Natural killer cell (primary cell): Measurements from ENCODE around the gene SRSF6. TPM values are rescaled to one million over a fixed set of nuclear protein-coding genes. Genes with fewer than 3 reads are reported as not detected.

Source experiments
- ATAC-seq, 3 donors: fragments of 150-1000 bp in 2 of 3; fragments of 200-7000 bp in 1 of 3; cut with Tn5 transposase; 1 replicate in 1 of 3; 2 replicates in 2 of 3; pipeline ENCODE4 v1.10.0; 2021; ENCODE audit warnings: mild to moderate bottlenecking in 2 of 3, moderate library complexity in 2 of 3
- DNase-seq, 2 donors: peaks; one replicate each; pipeline versions ENCODE4 v3.0.0 to v3.0.0-alpha.2; 2013 to 2021; ENCODE audit warnings: mixed read lengths in 1 of 2
- H3K27ac ChIP-seq: one replicate; pipeline ENCODE4 v1.5.1; 2013; ENCODE audit warnings: mild to moderate bottlenecking, low read length
- H3K27me3 ChIP-seq: one replicate; pipeline ENCODE4 v1.6.1; 2013; ENCODE audit warnings: low read length; ENCODE audit not compliant: control insufficient read depth, insufficient read depth
- H3K36me3 ChIP-seq: one replicate; pipeline ENCODE4 v1.6.1; 2013; ENCODE audit warnings: low read length; ENCODE audit not compliant: control insufficient read depth, insufficient read depth
- H3K4me1 ChIP-seq: one replicate; pipeline ENCODE4 v1.6.1; 2013; ENCODE audit warnings: low read length; ENCODE audit not compliant: control insufficient read depth, insufficient read depth
- H3K4me3 ChIP-seq: one replicate; pipeline ENCODE4 v1.5.1; 2013; ENCODE audit warnings: low read length
- H3K9me3 ChIP-seq: one replicate; pipeline ENCODE4 v1.6.1; 2013; ENCODE audit warnings: low read length; ENCODE audit not compliant: control insufficient read depth, insufficient read depth
- H3K27ac Mint-ChIP-seq, 2 donors: one replicate each; pipeline ENCODE4 v1.8.0; 2022; ENCODE audit warnings: mild to moderate bottlenecking in 2 of 2, mixed read lengths in 2 of 2, moderate library complexity in 1 of 2
- H3K27me3 Mint-ChIP-seq, 2 donors: one replicate each; pipeline ENCODE4 v1.8.0; 2022; ENCODE audit warnings: low read depth in 2 of 2, mixed read lengths in 2 of 2
- H3K36me3 Mint-ChIP-seq: one replicate; pipeline ENCODE4 v1.8.0; 2022; ENCODE audit warnings: mixed read lengths
- H3K4me1 Mint-ChIP-seq, 2 donors: one replicate each; pipeline ENCODE4 v1.8.0; 2022; ENCODE audit warnings: mixed read lengths in 2 of 2
- H3K4me3 Mint-ChIP-seq: one replicate; pipeline ENCODE4 v1.8.0; 2022; ENCODE audit warnings: mild to moderate bottlenecking, moderate library complexity, mixed read lengths
- H3K9me3 Mint-ChIP-seq, 2 donors: one replicate each; pipeline ENCODE4 v1.8.0; 2022; ENCODE audit warnings: mixed read lengths in 2 of 2
- CTCF ChIP-seq: fragments of 200-600 bp; IDR thresholded peaks from one replicate; pipeline ENCODE4 v1.8.0; 2022; ENCODE audit warnings: antibody characterized with exemption
- WGBS: methylation state at CpG from one replicate; pipeline ENCODE4 v1.1.7; 2013; ENCODE audit warnings: missing lambda C conversion rate; ENCODE audit not compliant: insufficient coverage; 5-methylcytosine and 5-hydroxymethylcytosine counted together
- intact Hi-C: fragments of 100-400 bp; cut with micrococcal nuclease; formaldehyde crosslinking; loops from one replicate; pipeline ENCODE4 v1.14.2; 2022
- total RNA-seq, 4 donors: library from RNA; stranded (reverse); fragments of 120-200 nt in 1 of 4; gene quantifications; one replicate each; pipeline versions ENCODE4 v1.2.3 to v1.2.4, GENCODE V29; 2013 to 2022

SRSF6 gene
- total RNA-seq, 3 donors from 2014 or later (not counting 1 experiment from before 2014, with no cell fraction given) = 184 to 252 (median 229) TPM

GRCh38 chr20:43438578-43439316 is 18.9 kb upstream of the SRSF6 start:
- no peak for ATAC-seq
- Histone ChIP-seq H3K27me3 (no peaks in the 10 kb centered on the region), H3K36me3 (no peaks in the 10 kb centered on the region), H3K9me3 (no peaks in the 10 kb centered on the region), H3K4me1 (no peaks in the 10 kb centered on the region), H3K4me3 (no peak overlapping the region), H3K27ac (no peak overlapping the region)
- DNase-seq = no peak
- Mint-ChIP-seq H3K9me3 (no peaks in the 10 kb centered on the region), H3K4me3 (no peak overlapping the region), H3K27me3 (peaks cover 0 to 26% of the 10 kb centered on the region in 2 donors), H3K4me1 (no peaks in the 10 kb centered on the region), H3K36me3 (no peaks in the 10 kb centered on the region), H3K27ac (no peak overlapping the region)
- TF ChIP-seq CTCF = no peak
- intact Hi-C loops = no loop called here
- WGBS = 74% methylated on average over 7 of the region's 7 CpGs

- H3K27ac ChIP-seq = no peak overlapping the region
- Mint-ChIP-seq H3K9me3 (no peaks in the 10 kb centered on the region), H3K4me1 (no peaks in the 10 kb centered on the region), H3K36me3 (no peaks in the 10 kb centered on the region), H3K4me3 (no peak overlapping the region), H3K27ac (no peak overlapping the region), H3K27me3 (peaks cover 0 to 15% of the 10 kb centered on the region in 2 donors)
- WGBS = 77% methylated on average over 5 of the region's 7 CpGs
- no peaks in the 10 kb centered on the region for H3K9me3 ChIP-seq
- ATAC-seq (no peak), DNase-seq (no peak)
- TF ChIP-seq CTCF = no peak
- no peaks in the 10 kb centered on the region for H3K27me3 ChIP-seq
- intact Hi-C loops = no loop called here
- no peaks in the 10 kb centered on the region for H3K36me3 ChIP-seq
- H3K4me3 ChIP-seq = no peak overlapping the region
- H3K4me1 ChIP-seq = no peaks in the 10 kb centered on the region
Observed at GRCh38 chr20:43440531-43440930, 17.2 kb upstream of the SRSF6 start.

- 82% methylated on average over 5 of the region's 5 CpGs for WGBS
- H3K4me3 Mint-ChIP-seq = no peak overlapping the region
- intact Hi-C loops = no loop called here
- Histone ChIP-seq H3K9me3 (no peaks in the 10 kb centered on the region), H3K36me3 (no peaks in the 10 kb centered on the region), H3K4me1 (no peaks in the 10 kb centered on the region), H3K27me3 (no peaks in the 10 kb centered on the region), H3K27ac (no peak overlapping the region), H3K4me3 (no peak overlapping the region)
- TF ChIP-seq CTCF = no peak
- no peaks in the 10 kb centered on the region for H3K36me3 Mint-ChIP-seq
- no peak for ATAC-seq
- H3K9me3 Mint-ChIP-seq = no peaks in the 10 kb centered on the region
- peaks cover 0 to 7% of the 10 kb centered on the region in 2 donors for H3K27me3 Mint-ChIP-seq
- no peaks in the 10 kb centered on the region for H3K4me1 Mint-ChIP-seq
- DNase-seq = no peak
- no peak overlapping the region for H3K27ac Mint-ChIP-seq
Observed at GRCh38 chr20:43442282-43442880, 15.3 kb upstream of the SRSF6 start.
